A549 (cell line): Measurements from ENCODE around the gene GBX2. TPM values are rescaled to one million over a fixed set of nuclear protein-coding genes. Genes with fewer than 3 reads are reported as not detected.

Experiments used
- ATAC-seq, 2 experiments: fragments of 200-7000 bp in 1 of 2; fragments of >200 bp in 1 of 2; cut with Nextera tagmentation in 1 of 2; cut with Tn5 transposase in 1 of 2; 3 replicates each; pipeline versions ENCODE4 v1.8.0 to v1.9.1; 2018 to 2020; ENCODE audit warnings: mild to moderate bottlenecking in 1 of 2, moderate library complexity in 1 of 2
- CTCF ChIA-PET: fragments of 300-600 bp; sonication (Branson Sonifier 250); formaldehyde crosslinking; extraction: SDS; loops from one replicate; lab custom pipeline; 2021; ENCODE audit warnings: antibody characterized with exemption, inconsistent platforms; lab: Yijun Ruan, JAX
- POLR2A ChIA-PET: fragments of 350-600 bp; formaldehyde crosslinking; extraction: SDS; loops from one replicate; lab custom pipeline; 2021; ENCODE audit warnings: antibody characterized with exemption, inconsistent platforms; lab: Yijun Ruan, JAX
- DNase-seq, 2 experiments: peaks; one replicate each; pipeline versions ENCODE4 v3.0.0 to v3.0.0-alpha.2; 2011 to 2016; ENCODE audit warnings: low read depth in 1 of 2, low spot score in 1 of 2
- FAIRE-seq: peaks from 2 replicates; lab custom pipeline; 2011; peaks lifted over from hg19 to GRCh38; lab: Jason Lieb, UNC
- H3K27ac ChIP-seq, 2 experiments: fragments of >200 bp; sonication (Bioruptor Twin); formaldehyde crosslinking; 3 replicates each; pipeline ENCODE4 v1.5.1; 2016 to 2017
- H3K4me1 ChIP-seq: fragments of >200 bp; sonication (Bioruptor Twin); formaldehyde crosslinking; 3 replicates; pipeline ENCODE4 v1.6.1; 2016
- H3K4me2 ChIP-seq: fragments of >200 bp; sonication (Bioruptor Twin); formaldehyde crosslinking; 3 replicates; pipeline ENCODE4 v1.6.1; 2016
- H3K4me3 ChIP-seq: fragments of >200 bp; sonication (Bioruptor Twin); formaldehyde crosslinking; 3 replicates; pipeline ENCODE4 v1.5.1; 2016
- H3K9me3 ChIP-seq: fragments of >200 bp; sonication (Bioruptor Twin); formaldehyde crosslinking; 3 replicates; pipeline ENCODE4 v1.6.1; 2016
- CBX2 ChIP-seq: fragments of 200-600 bp; sonication (generic); IDR thresholded peaks from 2 replicates; pipeline ENCODE4 v1.6.1; 2016; ENCODE audit warnings: low read depth, mild to moderate bottlenecking, borderline replicate concordance
- CBX8 ChIP-seq: fragments of 200-600 bp; sonication (generic); IDR thresholded peaks from 2 replicates; pipeline ENCODE4 v1.6.1; 2016
- FOSB ChIP-seq: fragments of 250-450 bp; sonication (Bioruptor Pico); IDR thresholded peaks from 2 replicates; pipeline ENCODE4 v1.5.0; 2020; ENCODE audit warnings: mild to moderate bottlenecking, moderate library complexity
- FOSL2 ChIP-seq, 2 experiments: fragments of 450-650 bp in 1 of 2; fragments of >200 bp in 1 of 2; sonication (Bioruptor Twin) in 1 of 2; formaldehyde crosslinking; IDR thresholded peaks; 2 replicates each; pipeline versions ENCODE4 v1.5.0 to v1.6.1; 2016 to 2020; ENCODE audit warnings: mild to moderate bottlenecking in 1 of 2, moderate library complexity in 1 of 2
- HDAC2 ChIP-seq: fragments of 200-600 bp; sonication (generic); IDR thresholded peaks from 2 replicates; pipeline ENCODE4 v1.6.1; 2016
- HOXA7 ChIP-seq: fragments of 250-450 bp; sonication (Bioruptor Pico); IDR thresholded peaks from 2 replicates; pipeline ENCODE4 v1.5.0; 2020; ENCODE audit warnings: mild to moderate bottlenecking, moderate library complexity
- JUN ChIP-seq, 2 experiments: fragments of >200 bp; sonication (Bioruptor Twin); formaldehyde crosslinking; IDR thresholded peaks; 2 replicates in 1 of 2; 3 replicates in 1 of 2; pipeline ENCODE4 v1.6.1; 2016 to 2017
- JUNB ChIP-seq: fragments of >200 bp; sonication (Bioruptor Twin); formaldehyde crosslinking; IDR thresholded peaks from 2 replicates; pipeline ENCODE4 v1.6.1; 2016
- MAFK ChIP-seq: fragments of 450-650 bp; IDR thresholded peaks from 2 replicates; pipeline ENCODE4 v1.6.1; 2014; ENCODE audit not compliant: partially characterized antibody
- MAZ ChIP-seq: fragments of 150-350 bp; IDR thresholded peaks from 2 replicates; pipeline ENCODE4 v1.6.1; 2014; ENCODE audit warnings: antibody characterized with exemption, low read depth, low read length, borderline replicate concordance
- MYC ChIP-seq: IDR thresholded peaks from 2 replicates; pipeline ENCODE4 v1.6.1; 2012; ENCODE audit warnings: mild to moderate bottlenecking, inconsistent platforms, low read length, improper control_type of control experiment, borderline replicate concordance
- NR3C1 ChIP-seq: fragments of >200 bp; sonication (Bioruptor Twin); formaldehyde crosslinking; IDR thresholded peaks from 3 replicates; pipeline ENCODE4 v1.6.1; 2017
- PBX3 ChIP-seq: IDR thresholded peaks from 2 replicates; pipeline ENCODE4 v1.6.1; 2012
- POLR2A ChIP-seq: IDR thresholded peaks from 2 replicates; pipeline ENCODE4 v1.6.1; 2012; ENCODE audit warnings: mild to moderate bottlenecking, low read length
- POLR2AphosphoS2 ChIP-seq: conservative IDR thresholded peaks from 2 replicates; pipeline ENCODE4 v1.6.1; 2012; ENCODE audit warnings: low read length, improper control_type of control experiment, inconsistent platforms
- RARB ChIP-seq: fragments of 250-450 bp; sonication (Bioruptor Pico); IDR thresholded peaks from 2 replicates; pipeline ENCODE4 v1.8.0; 2021; ENCODE audit warnings: mild to moderate bottlenecking, moderate library complexity
- RCOR1 ChIP-seq: fragments of 150-350 bp; IDR thresholded peaks from 2 replicates; pipeline ENCODE4 v1.6.1; 2014; ENCODE audit warnings: antibody characterized with exemption, low read length, low read depth
- REST ChIP-seq: fragments of 200-600 bp; sonication (generic); IDR thresholded peaks from 2 replicates; pipeline ENCODE4 v1.6.1; 2016; ENCODE audit warnings: antibody characterized with exemption, mild to moderate bottlenecking, moderate library complexity
- RFX5 ChIP-seq: fragments of 450-650 bp; IDR thresholded peaks from 2 replicates; pipeline ENCODE4 v1.7.1; 2014; ENCODE audit warnings: antibody characterized with exemption, mild to moderate bottlenecking, moderate library complexity
- RNF2 ChIP-seq: fragments of 200-600 bp; sonication (generic); IDR thresholded peaks from 2 replicates; pipeline ENCODE4 v1.6.1; 2016; ENCODE audit warnings: low read depth, mild to moderate bottlenecking, antibody characterized with exemption, moderate library complexity, borderline replicate concordance
- SMC3 ChIP-seq: fragments of >200 bp; sonication (Bioruptor Twin); formaldehyde crosslinking; IDR thresholded peaks from 3 replicates; pipeline ENCODE4 v1.6.1; 2018; ENCODE audit warnings: inconsistent platforms
- TP53 ChIP-seq: fragments of 250-450 bp; sonication (Bioruptor Pico); IDR thresholded peaks from 2 replicates; pipeline ENCODE4 v1.5.0; 2021; ENCODE audit warnings: mild to moderate bottlenecking, moderate library complexity
- ZC3H11A ChIP-seq: fragments of 450-650 bp; IDR thresholded peaks from 2 replicates; pipeline ENCODE4 v1.6.1; 2014; ENCODE audit warnings: antibody characterized with exemption, mild to moderate bottlenecking
- WGBS: methylation state at CpG from one replicate; pipeline ENCODE4 v1.1.6; 2017; ENCODE audit errors: missing lambda C conversion rate; 5-methylcytosine and 5-hydroxymethylcytosine counted together
- polyA plus RNA-seq, 4 experiments: library from polyadenylated mRNA; depleted of rRNA in 3 of 4; stranded (reverse); fragments of >200 nt; fragmentation: RNase III in 1 of 4; extraction: RNeasy Plus Mini Kit Qiagen cat#74134 plus additional on column Dnase treatment in 1 of 4; gene quantifications; 2 replicates in 3 of 4; 3 replicates in 1 of 4; pipeline ENCODE4 v1.2.3, GENCODE V29; 2011 to 2017
- TF ChIP-seq, protein P1 (sequence below): fragments of >200 bp; sonication (Bioruptor Twin); formaldehyde crosslinking; IDR thresholded peaks from 3 replicates; pipeline ENCODE4 v1.6.1; 2016
- TF ChIP-seq, protein P2 (sequence below): fragments of 250-450 bp; sonication (Bioruptor Pico); IDR thresholded peaks from 2 replicates; pipeline ENCODE4 v1.5.0; 2021; ENCODE audit warnings: mild to moderate bottlenecking, moderate library complexity, borderline replicate concordance
- TF ChIP-seq, protein P3 (sequence below): IDR thresholded peaks from 2 replicates; pipeline ENCODE4 v1.6.1; 2012

GBX2 gene
- polyA plus RNA-seq, 2 of the 4 experiments (the other 2 are of a cell fraction) = 1.2 to 1.9 TPM

DNA sequence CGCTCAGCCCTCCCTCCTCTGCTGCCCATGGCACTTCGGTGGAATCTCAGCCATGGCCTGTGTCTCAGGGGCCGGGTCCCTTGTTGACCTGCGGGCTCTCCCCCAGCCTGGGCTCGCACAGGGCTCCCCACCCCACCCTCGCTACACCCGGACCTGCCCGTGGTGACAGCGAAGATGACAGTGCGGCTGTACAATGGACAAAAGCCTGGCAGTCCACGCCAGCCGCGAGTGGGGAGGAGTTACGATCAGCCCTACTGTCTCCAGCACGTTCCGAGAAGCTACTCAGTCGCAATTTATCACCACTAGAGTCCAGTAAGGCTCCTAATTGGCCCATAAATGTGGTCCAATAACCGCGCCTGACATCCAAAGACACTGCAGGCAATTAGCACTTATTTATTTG, 31.6 kb downstream of the GBX2 start:
- CTCF ChIA-PET = interaction anchor here (1.1 kb wide), 1 partner anchor 350 kb away, joined by 4 read pairs; no protein-coding TSS in a partner anchor
- DNase-seq (no peak), FAIRE-seq (no peak), ATAC-seq (no peak)
- no peaks in the 10 kb centered on the region for H3K9me3 ChIP-seq
- POLR2A ChIA-PET = no interaction called here
- TF ChIP-seq HDAC2 (no peak), TP53 (CRISPR knock-in tag) (no peak), CBX8 (no peak), JUNB (no peak), CBX2 (no peak), FOSB (CRISPR knock-in tag) (no peak), JUN (IDR thresholded peaks at IDR 0.05) (no peak), RFX5 (no peak), RCOR1 (no peak), HOXA7 (CRISPR knock-in tag) (no peak), POLR2AphosphoS2 (no peak), RARB (CRISPR knock-in tag) (no peak), PBX3 (no peak), ZC3H11A (no peak), MAZ (no peak), REST (no peak)
- TF ChIP-seq, protein P1, sequence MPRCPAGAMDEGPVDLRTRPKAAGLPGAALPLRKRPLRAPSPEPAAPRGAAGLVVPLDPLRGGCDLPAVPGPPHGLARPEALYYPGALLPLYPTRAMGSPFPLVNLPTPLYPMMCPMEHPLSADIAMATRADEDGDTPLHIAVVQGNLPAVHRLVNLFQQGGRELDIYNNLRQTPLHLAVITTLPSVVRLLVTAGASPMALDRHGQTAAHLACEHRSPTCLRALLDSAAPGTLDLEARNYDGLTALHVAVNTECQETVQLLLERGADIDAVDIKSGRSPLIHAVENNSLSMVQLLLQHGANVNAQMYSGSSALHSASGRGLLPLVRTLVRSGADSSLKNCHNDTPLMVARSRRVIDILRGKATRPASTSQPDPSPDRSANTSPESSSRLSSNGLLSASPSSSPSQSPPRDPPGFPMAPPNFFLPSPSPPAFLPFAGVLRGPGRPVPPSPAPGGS = no peak
- TF ChIP-seq, protein P2, sequence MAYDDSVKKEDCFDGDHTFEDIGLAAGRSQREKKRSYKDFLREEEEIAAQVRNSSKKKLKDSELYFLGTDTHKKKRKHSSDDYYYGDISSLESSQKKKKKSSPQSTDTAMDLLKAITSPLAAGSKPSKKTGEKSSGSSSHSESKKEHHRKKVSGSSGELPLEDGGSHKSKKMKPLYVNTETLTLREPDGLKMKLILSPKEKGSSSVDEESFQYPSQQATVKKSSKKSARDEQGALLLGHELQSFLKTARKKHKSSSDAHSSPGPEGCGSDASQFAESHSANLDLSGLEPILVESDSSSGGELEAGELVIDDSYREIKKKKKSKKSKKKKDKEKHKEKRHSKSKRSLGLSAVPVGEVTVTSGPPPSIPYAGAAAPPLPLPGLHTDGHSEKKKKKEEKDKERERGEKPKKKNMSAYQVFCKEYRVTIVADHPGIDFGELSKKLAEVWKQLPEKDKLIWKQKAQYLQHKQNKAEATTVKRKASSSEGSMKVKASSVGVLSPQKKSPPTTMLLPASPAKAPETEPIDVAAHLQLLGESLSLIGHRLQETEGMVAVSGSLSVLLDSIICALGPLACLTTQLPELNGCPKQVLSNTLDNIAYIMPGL (CRISPR knock-in tag) = no peak
- TF ChIP-seq, protein P3, sequence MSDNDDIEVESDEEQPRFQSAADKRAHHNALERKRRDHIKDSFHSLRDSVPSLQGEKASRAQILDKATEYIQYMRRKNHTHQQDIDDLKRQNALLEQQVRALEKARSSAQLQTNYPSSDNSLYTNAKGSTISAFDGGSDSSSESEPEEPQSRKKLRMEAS = no peak
- H3K4me1 ChIP-seq = no peaks in the 10 kb centered on the region
- no peak overlapping the region for H3K4me2 ChIP-seq
- WGBS = 87% methylated on average over 19 of the region's 19 CpGs
- H3K4me3 ChIP-seq = no peak overlapping the region
- H3K27ac ChIP-seq = no peak overlapping the region

- 92% methylated on average over 11 of the region's 12 CpGs for WGBS
- TF ChIP-seq HOXA7 (CRISPR knock-in tag) (no peak), MYC (no peak), JUNB (no peak), MAFK (no peak), CBX2 (no peak), SMC3 (no peak), FOSL2 (IDR thresholded peaks at IDR 0.05) (no peak), FOSL2 (CRISPR knock-in tag; IDR thresholded peaks at IDR 0.05) (no peak), NR3C1 (no peak), TP53 (CRISPR knock-in tag) (no peak), POLR2A (no peak), RNF2 (no peak)
- Histone ChIP-seq H3K4me1 (no peaks in the 10 kb centered on the region), H3K4me2 (no peak overlapping the region), H3K27ac (no peak overlapping the region), H3K9me3 (no peaks in the 10 kb centered on the region), H3K4me3 (no peak overlapping the region)
- CTCF ChIA-PET = interaction anchor here (1.0 to 1.1 kb wide), 2 partner anchors 9 to 354 kb away, joined by 3 to 5 read pairs; no protein-coding TSS in a partner anchor
- POLR2A ChIA-PET = no interaction called here
- DNase-seq (no peak), ATAC-seq (peak; percentile 43 to 67; a peak in 3 of 6 replicates), FAIRE-seq (no peak)
Measured at GRCh38 chr2:236133410-236134012, 34.7 kb downstream of the GBX2 start.
